GM12891 (cell line): ENCODE results near the gene ZNF438.

Experiments used
- PAX5 ChIP-seq: IDR thresholded peaks from 2 replicates; pipeline ENCODE4 v1.6.1; 2011; ENCODE audit warnings: low read length, moderate library complexity, mild to moderate bottlenecking; ENCODE audit not compliant: insufficient read depth, severe bottlenecking
- POLR2A ChIP-seq: IDR thresholded peaks from 2 replicates; pipeline ENCODE4 v1.6.1; 2011; ENCODE audit warnings: low read depth, low read length, control low read depth
- POLR2AphosphoS5 ChIP-seq: IDR thresholded peaks from 2 replicates; pipeline ENCODE4 v1.6.1; 2011; ENCODE audit warnings: low read depth, low read length, control low read depth
- POU2F2 ChIP-seq: IDR thresholded peaks from 2 replicates; pipeline ENCODE4 v1.6.1; 2011; ENCODE audit warnings: low read depth, mild to moderate bottlenecking, control low read depth, low read length, moderate library complexity
- SPI1 ChIP-seq: IDR thresholded peaks from 2 replicates; pipeline ENCODE4 v1.6.1; 2011; ENCODE audit warnings: low read depth, low read length, control low read depth
- TAF1 ChIP-seq: IDR thresholded peaks from 2 replicates; pipeline ENCODE4 v1.6.1; 2011; ENCODE audit warnings: low read depth, low read length, control low read depth

DNA sequence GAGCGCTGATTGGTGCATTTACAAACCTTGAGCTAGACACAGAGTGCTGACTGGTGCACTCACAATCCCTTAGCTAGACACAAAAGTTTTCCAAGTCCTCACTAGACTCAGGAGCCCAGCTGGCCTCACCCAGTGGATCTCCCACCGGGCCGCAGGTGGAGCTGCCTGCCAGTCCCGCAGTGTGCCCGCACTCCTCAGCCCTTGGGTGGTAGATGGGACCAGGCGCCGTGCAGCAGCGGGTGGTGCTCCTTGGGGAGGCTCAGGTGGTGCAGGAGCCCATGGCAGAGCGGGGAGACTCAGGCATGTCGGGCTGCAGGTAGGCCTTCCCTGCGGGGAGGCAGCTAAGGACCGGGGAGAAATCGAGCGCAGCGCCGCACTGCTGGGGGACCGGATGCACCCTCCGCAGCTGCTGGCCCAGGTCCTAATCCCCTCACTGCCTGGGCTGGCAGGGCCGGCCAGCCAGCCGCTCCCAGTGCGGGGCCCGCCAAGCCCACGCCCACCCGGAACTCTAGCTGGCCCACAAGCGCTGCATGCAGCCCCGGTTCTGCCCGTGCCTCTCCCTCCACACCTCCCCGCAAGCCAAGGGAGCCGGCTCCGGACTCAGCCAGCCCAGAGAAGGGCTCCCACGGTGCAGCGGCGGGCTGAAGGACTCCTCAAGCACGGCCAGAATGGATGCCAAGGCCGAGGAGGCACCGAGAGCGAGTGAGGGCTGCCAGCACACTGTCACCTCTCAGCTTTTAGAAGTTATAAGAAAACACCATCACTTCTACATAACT, 128.9 kb downstream of the ZNF438 start:
- TF ChIP-seq POU2F2 (no peak), TAF1 (no peak), POLR2A (no peak), POLR2AphosphoS5 (no peak), SPI1 (no peak), PAX5 (no peak)
